WTC11 (cell line): ENCODE data around the gene FOXO1. TPM values are rescaled to one million over a fixed set of nuclear protein-coding genes. Genes with fewer than 3 reads are reported as not detected.

Experiments used
- ATAC-seq: fragments of 200-7000 bp; cut with Tn5 transposase; 2 replicates; pipeline ENCODE4 v1.10.0; 2021; ENCODE audit warnings: mild to moderate bottlenecking, moderate library complexity
- CTCF ChIA-PET: fragments of 300-600 bp; sonication (Branson Sonifier 250); formaldehyde crosslinking; loops from one replicate; lab custom pipeline; 2021; ENCODE audit warnings: antibody characterized with exemption; lab: Charles Lee
- POLR2A ChIA-PET: fragments of 350-600 bp; sonication (Branson Sonifier 250); formaldehyde crosslinking; loops from one replicate; lab custom pipeline; 2021; ENCODE audit warnings: antibody characterized with exemption; lab: Charles Lee
- DNase-seq: peaks from one replicate; pipeline ENCODE4 v3.0.0; 2021; ENCODE audit warnings: low spot score
- H3K27ac Mint-ChIP-seq: 2 replicates; pipeline ENCODE4 v1.8.0; 2021; ENCODE audit warnings: mixed read lengths
- H3K27me3 Mint-ChIP-seq: 2 replicates; pipeline ENCODE4 v1.8.0; 2021; ENCODE audit warnings: low read depth, mild to moderate bottlenecking, moderate library complexity, mixed read lengths
- H3K36me3 Mint-ChIP-seq: 2 replicates; pipeline ENCODE4 v1.8.0; 2021; ENCODE audit warnings: mixed read lengths
- H3K4me1 Mint-ChIP-seq: 2 replicates; pipeline ENCODE4 v1.8.0; 2022; ENCODE audit warnings: mixed read lengths
- H3K4me3 Mint-ChIP-seq: 2 replicates; pipeline ENCODE4 v1.8.0; 2021; ENCODE audit warnings: mild to moderate bottlenecking, moderate library complexity, mixed read lengths
- H3K9me3 Mint-ChIP-seq: 2 replicates; pipeline ENCODE4 v1.8.0; 2021; ENCODE audit warnings: mixed read lengths
- ATF2 ChIP-seq: sonication (generic); formaldehyde crosslinking; IDR thresholded peaks from 2 replicates; pipeline ENCODE4 v1.8.1; 2022; ENCODE audit warnings: low read depth, missing genetic modification reagents, borderline replicate concordance
- ATF3 ChIP-seq: sonication (generic); formaldehyde crosslinking; conservative IDR thresholded peaks from 2 replicates; pipeline ENCODE4 v1.8.1; 2022; ENCODE audit warnings: mild to moderate bottlenecking, missing genetic modification reagents
- ATF6 ChIP-seq: sonication (generic); formaldehyde crosslinking; IDR thresholded peaks from 2 replicates; pipeline ENCODE4 v1.8.1; 2023; ENCODE audit warnings: mild to moderate bottlenecking, missing genetic modification reagents
- CREM ChIP-seq: sonication (generic); formaldehyde crosslinking; IDR thresholded peaks from 2 replicates; pipeline ENCODE4 v1.8.1; 2022; ENCODE audit warnings: mild to moderate bottlenecking, missing genetic modification reagents, moderate library complexity
- ELF4 ChIP-seq: sonication (generic); formaldehyde crosslinking; IDR thresholded peaks from 2 replicates; pipeline ENCODE4 v1.8.1; 2022; ENCODE audit warnings: low read depth, mild to moderate bottlenecking, moderate library complexity, missing genetic modification reagents
- ERG ChIP-seq: fragments of 250-450 bp; sonication (Bioruptor Pico); IDR thresholded peaks from 2 replicates; pipeline ENCODE4 v1.8.0; 2021; ENCODE audit warnings: mild to moderate bottlenecking
- FOXJ3 ChIP-seq: sonication (generic); formaldehyde crosslinking; IDR thresholded peaks from 2 replicates; pipeline ENCODE4 v1.9.0; 2021; ENCODE audit warnings: missing genetic modification reagents, mild to moderate bottlenecking, borderline replicate concordance
- GABPB1 ChIP-seq: sonication (generic); formaldehyde crosslinking; IDR thresholded peaks from 2 replicates; pipeline ENCODE4 v1.8.1; 2023; ENCODE audit warnings: mild to moderate bottlenecking, missing genetic modification reagents
- GTF2I ChIP-seq: fragments of 250-450 bp; sonication (Bioruptor Pico); conservative IDR thresholded peaks from 2 replicates; pipeline ENCODE4 v1.4.0; 2021; ENCODE audit warnings: mild to moderate bottlenecking
- HMGA2 ChIP-seq: fragments of 250-450 bp; sonication (Bioruptor Pico); IDR thresholded peaks from 2 replicates; pipeline ENCODE4 v1.4.0; 2021; ENCODE audit warnings: mild to moderate bottlenecking, moderate library complexity
- MXD4 ChIP-seq: fragments of 250-450 bp; sonication (Bioruptor Pico); IDR thresholded peaks from 2 replicates; pipeline ENCODE4 v1.8.0; 2021; ENCODE audit warnings: mild to moderate bottlenecking, moderate library complexity, borderline replicate concordance
- NR2C2 ChIP-seq: sonication (generic); formaldehyde crosslinking; IDR thresholded peaks from 2 replicates; pipeline ENCODE4 v1.8.0; 2022; ENCODE audit warnings: mild to moderate bottlenecking, missing genetic modification reagents
- PRDM15 ChIP-seq: sonication (generic); formaldehyde crosslinking; IDR thresholded peaks from 2 replicates; pipeline ENCODE4 v1.8.0; 2022; ENCODE audit warnings: missing genetic modification reagents
- PREB ChIP-seq: sonication (generic); formaldehyde crosslinking; IDR thresholded peaks from 2 replicates; pipeline ENCODE4 v1.8.1; 2022; ENCODE audit warnings: mild to moderate bottlenecking, missing genetic modification reagents, moderate library complexity, borderline replicate concordance
- PRRX2 ChIP-seq: fragments of 250-450 bp; sonication (Bioruptor Pico); IDR thresholded peaks from 2 replicates; pipeline ENCODE4 v1.8.0; 2021; ENCODE audit warnings: mild to moderate bottlenecking
- RORB ChIP-seq: fragments of 250-450 bp; sonication (Bioruptor Pico); IDR thresholded peaks from 2 replicates; pipeline ENCODE4 v1.9.0; 2021; ENCODE audit warnings: mild to moderate bottlenecking
- SOX15 ChIP-seq: fragments of 250-450 bp; sonication (Bioruptor Pico); IDR thresholded peaks from 2 replicates; pipeline ENCODE4 v1.9.0; 2021; ENCODE audit warnings: mild to moderate bottlenecking
- ZBTB43 ChIP-seq: sonication (generic); formaldehyde crosslinking; IDR thresholded peaks from 2 replicates; pipeline ENCODE4 v1.8.1; 2023; ENCODE audit warnings: mild to moderate bottlenecking, missing genetic modification reagents
- ZNF219 ChIP-seq: sonication (generic); formaldehyde crosslinking; IDR thresholded peaks from 2 replicates; pipeline ENCODE4 v1.8.0; 2023; ENCODE audit warnings: missing genetic modification reagents, mild to moderate bottlenecking, borderline replicate concordance
- ZNF263 ChIP-seq: sonication (generic); formaldehyde crosslinking; IDR thresholded peaks from 2 replicates; pipeline ENCODE4 v1.8.1; 2022; ENCODE audit warnings: low read depth, mild to moderate bottlenecking, moderate library complexity, missing genetic modification reagents
- ZNF317 ChIP-seq: sonication (generic); formaldehyde crosslinking; IDR thresholded peaks from 2 replicates; pipeline ENCODE4 v1.8.1; 2023; ENCODE audit warnings: low read depth, mild to moderate bottlenecking, moderate library complexity, missing genetic modification reagents, borderline replicate concordance
- ZNF416 ChIP-seq: fragments of 250-450 bp; sonication (Bioruptor Pico); IDR thresholded peaks from 2 replicates; pipeline ENCODE4 v1.9.0; 2021; ENCODE audit warnings: mild to moderate bottlenecking, inconsistent platforms
- total RNA-seq: library from RNA; stranded (reverse); gene quantifications from 3 replicates; pipeline ENCODE4 v1.2.3, GENCODE V29; 2021

FOXO1 gene
- total RNA-seq, 1 experiment from 2014 or later = 37.9 TPM

- TF ChIP-seq ERG (CRISPR knock-in tag) = no peak
- no peak for TF ChIP-seq ATF6
Measured at GRCh38 chr13:40611635-40612034, 54.8 kb downstream of the FOXO1 start (continued).

- Mint-ChIP-seq H3K27ac (no peak overlapping the region), H3K4me3 (no peak overlapping the region)
- CTCF ChIA-PET = no interaction called here
- TF ChIP-seq PREB (no peak), ATF3 (no peak), GABPB1 (CRISPR knock-in tag) (no peak), ZNF219 (CRISPR knock-in tag) (no peak), MXD4 (CRISPR knock-in tag) (no peak), PRRX2 (CRISPR knock-in tag) (no peak), CREM (no peak), SOX15 (CRISPR knock-in tag) (no peak), NR2C2 (no peak), FOXJ3 (no peak), GTF2I (CRISPR knock-in tag) (no peak), PRDM15 (CRISPR knock-in tag) (no peak), ZBTB43 (CRISPR knock-in tag) (no peak), ELF4 (CRISPR knock-in tag) (no peak), ATF2 (no peak), HMGA2 (CRISPR knock-in tag) (no peak), ZNF416 (no peak), ZNF317 (CRISPR knock-in tag) (no peak), ZNF263 (CRISPR knock-in tag) (no peak), RORB (no peak)
- TF ChIP-seq, all 79 proteins: peak for 0
- Mint-ChIP-seq H3K27me3 (no peaks in the 10 kb centered on the region), H3K9me3 (peaks cover 7% of the 10 kb centered on the region), H3K36me3 (peaks cover 10% of the 10 kb centered on the region), H3K4me1 (peaks cover 73% of the 10 kb centered on the region)
- ATAC-seq = no peak
- POLR2A ChIA-PET = no interaction called here
- no peak for DNase-seq
Measured at GRCh38 chr13:40611004-40611403, 55.4 kb downstream of the FOXO1 start.
